ENCODE results near the gene SGMS2. TPM values are rescaled to one million over a fixed set of nuclear protein-coding genes. Genes with fewer than 3 reads are reported as not detected.

Gene SGMS2
- total RNA-seq, 2 donors from 2014 or later = 27.5 to 39.6 TPM

DNA sequence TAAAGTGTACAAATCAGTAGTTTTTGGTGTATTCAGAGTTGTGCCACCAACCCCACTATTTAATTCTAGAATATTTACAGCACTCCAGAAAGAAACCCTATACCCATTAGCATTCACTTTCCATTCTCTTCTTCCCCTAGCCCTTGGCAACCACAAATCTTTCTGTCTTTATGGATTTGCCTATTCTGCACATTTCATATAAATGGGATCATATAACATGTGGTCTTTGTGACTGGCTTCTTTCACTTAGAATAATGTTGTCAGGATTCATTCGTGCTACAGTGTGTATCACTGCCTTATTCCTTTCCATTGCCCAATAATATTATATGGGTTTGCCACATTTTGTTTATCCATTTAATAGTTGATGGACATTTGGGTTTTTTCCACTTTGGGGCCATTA is 32.2 kb downstream of the SGMS2 start:
- no peak for ATAC-seq
- intact Hi-C loops (cut with DNase I) = no loop called here
- DNase-seq = no peak

DNA sequence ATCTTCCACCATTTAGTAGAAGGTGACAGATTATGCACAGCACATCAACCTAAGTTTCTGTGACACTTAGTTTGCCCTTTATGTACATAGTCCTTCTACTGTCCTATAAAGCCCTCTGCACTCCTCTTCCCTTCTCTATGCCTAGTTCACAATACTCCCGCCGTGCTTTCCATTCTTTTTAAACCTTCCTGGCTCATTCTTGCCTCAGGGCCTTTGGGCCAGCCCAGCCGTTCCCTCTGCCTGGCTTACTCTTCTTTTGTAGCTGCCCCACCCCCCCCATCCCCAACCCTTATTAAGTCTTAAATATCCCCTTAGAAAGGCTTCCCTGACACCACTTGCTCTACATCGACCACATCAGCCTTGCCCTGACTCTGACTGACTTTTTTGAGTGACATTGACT is 33.0 kb downstream of the SGMS2 start:
- no peak for DNase-seq
- intact Hi-C loops (cut with DNase I) = no loop called here

DNA sequence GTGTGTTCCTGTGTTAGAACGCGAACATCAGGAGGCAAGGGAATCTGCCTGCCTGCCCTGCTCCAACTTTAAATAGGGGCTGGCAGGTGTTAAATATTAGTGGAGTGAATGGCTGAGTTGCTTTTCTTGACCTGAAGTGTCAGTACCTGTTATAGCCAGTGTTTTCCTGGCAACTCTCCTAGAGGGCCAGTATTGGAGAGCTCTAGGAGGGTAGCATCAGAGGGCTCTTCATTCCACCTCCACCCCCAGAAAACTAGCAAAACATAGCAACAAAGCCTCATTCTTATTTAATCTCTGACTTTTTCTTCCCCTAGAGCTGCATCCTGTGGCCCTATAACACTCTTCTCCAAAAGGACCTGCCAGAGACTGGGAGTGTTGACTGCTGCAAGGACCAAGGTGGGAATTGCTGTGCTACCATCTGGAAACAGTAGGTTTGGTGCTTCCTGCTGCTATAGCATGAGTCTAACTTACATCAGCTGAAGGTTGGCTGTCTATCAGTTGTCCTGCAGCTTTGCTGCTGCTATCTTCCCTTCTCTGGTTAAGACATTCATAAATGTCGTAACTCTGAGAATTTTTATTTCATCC is 33.5 kb downstream of the SGMS2 start:
- intact Hi-C loops (cut with DNase I) = no loop called here
- no peak for ATAC-seq
- no peak for DNase-seq

More for the DNA sequence above, 33.0 kb downstream of the SGMS2 start:
- ATAC-seq = no peak

DNA sequence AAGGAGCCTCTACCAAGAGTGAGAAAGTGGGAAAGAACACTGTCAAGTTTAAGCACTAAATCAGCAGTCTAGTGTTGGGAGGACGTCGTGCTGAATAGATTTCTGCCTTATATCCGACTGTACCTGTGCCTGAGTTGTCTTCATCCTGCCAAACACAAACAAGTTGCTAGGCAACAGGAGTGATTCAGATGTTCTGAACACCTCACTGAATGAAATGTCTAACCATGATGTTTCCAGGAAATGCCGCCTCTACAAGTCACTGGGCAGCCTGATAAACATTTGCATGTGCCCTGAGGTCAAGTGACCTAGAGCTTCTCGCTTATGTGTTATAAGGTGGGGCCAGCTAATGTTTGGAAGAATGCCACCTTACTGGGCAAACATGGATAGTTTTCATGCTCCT is 37.9 kb downstream of the SGMS2 start:
- peak; percentile 44 for DNase-seq
- intact Hi-C loops (cut with DNase I) = no loop called here
- peak; percentile 36 to 91 for ATAC-seq

DNA sequence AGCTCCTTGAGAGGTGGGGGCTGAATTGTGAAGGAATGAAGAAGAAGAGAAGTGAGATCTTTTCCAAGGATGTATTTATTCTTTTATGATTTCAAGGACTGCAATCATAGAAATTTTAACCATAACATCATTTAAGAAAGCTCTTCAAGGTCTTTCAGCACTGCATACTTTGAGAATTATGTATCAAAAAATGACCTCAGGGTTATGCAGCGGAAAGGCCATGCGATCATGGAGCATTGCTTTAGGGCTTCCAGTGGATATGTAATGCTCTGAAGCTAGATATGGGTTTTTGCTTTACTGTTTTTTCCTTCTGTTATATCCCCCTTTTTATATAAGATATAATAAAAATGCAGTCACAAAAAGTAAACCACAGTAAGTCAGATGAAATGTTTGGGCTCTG is 38.7 kb downstream of the SGMS2 start:
- intact Hi-C loops (cut with DNase I) = no loop called here
- ATAC-seq (peak in 1 of 2 donors; percentile 9), DNase-seq (no peak)

DNA sequence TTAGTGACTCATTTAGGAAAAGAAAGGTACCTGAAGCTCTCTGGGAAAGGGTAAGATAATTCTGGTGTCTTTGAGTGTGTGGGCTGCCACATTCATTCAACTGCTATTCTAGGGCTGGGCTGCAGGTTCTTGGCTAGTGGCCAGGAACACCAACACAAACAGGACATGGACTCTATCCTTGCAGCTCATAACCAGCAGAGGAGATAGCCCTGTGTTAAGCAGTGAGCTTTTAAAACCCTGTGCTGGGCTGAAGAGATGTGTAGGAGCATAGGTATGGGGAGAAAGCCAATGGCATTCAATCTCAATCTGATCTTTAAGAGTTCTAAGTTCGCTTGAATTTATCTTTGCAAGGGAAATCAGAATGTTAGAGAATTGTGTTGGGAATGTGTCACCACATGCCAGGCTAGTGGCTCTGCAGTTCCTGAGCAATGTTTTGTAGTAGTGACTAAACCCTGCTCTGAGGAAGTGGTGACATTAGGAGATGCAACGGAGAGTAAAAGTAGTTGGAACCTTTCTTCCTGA is 39.2 kb downstream of the SGMS2 start:
- intact Hi-C loops (cut with DNase I) = no loop called here
- peak; percentile 81 to 84 for ATAC-seq
- peak; percentile 70 for DNase-seq

DNA sequence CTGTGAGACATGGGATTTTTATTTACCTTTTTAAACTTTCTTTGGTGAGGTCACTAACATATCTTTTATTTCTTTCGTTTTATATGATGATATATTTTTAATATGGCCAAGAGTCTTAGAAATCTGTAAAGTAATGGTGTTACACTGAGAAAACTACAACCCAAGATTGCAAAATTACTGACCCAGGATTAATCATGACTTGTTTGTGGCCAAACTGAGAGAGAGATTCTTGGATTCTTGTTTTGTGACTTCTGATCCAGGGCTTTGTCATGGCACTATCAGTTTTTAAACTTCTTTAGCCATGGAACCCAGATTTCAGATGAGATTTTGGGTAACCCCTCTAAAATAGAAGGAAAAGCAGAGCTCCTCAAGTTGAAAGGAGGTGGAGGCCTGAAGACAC is 42.0 kb downstream of the SGMS2 start:
- intact Hi-C loops (cut with DNase I) = no loop called here
- ATAC-seq (no peak), DNase-seq (no peak)

DNA sequence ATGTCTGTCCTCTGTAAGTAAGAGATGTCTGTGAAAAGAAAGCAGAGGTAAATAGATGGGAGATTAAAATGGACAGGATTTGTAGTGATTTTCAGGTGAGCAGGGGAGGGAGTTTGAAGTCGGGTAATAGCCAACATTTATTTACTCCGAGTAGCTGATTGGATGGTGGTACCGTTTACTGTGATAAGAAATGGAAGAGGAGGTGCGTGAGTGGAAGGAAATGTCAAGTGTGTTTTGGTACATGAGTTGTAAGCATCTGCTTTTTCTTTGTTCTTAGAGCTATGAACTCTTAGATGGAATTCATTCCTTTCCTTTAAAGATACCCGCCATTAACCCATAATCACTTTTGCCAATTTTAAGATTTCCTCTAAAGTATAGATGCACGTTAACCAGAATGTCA is 45.5 kb downstream of the SGMS2 start:
- ATAC-seq (peak in 1 of 2 donors; percentile 21), DNase-seq (no peak)
- intact Hi-C loops (cut with DNase I) = no loop called here

DNA sequence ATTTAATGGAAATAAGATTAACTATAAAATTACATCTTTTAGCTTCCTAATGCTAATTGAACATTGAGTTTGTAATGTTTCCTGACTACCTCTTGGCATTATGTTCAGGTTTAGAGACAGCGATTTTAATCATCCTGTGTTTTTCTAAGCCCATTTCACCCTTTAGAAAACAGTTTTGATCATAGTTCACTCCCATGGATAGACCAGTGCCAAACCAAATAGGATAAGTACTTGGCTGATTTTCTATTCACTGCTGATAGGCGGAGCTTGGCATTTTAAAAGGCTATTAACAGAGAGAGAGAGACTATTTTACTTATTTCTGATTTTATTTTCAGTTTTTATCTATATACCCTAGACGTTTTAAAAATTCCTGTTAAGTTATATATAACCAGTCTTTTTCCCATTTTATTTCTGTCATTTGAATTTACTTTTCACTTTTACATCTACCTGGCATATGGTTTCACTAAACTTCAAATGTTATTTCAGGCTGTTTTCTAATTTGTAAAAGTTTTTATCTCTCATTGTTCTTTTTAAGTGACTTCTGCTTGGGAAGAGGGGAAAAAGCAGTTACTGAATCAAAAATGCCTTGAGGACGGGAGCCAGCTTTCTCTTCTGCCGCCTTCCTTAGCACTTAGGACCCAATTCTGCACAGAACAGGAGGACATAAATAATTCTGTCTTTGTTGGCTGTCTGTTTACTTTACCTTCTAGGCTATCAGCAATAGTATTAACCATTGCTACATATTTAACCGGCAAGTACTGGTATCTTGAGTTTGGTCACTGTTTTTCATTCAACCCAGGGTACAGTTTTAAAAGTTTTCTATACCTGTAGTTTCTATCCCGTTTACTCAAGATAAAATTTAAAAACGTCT is 46.4 kb downstream of the SGMS2 start:
- intact Hi-C loops (cut with DNase I) = no loop called here
- peak in 1 of 2 donors; percentile 89 for ATAC-seq
- no peak for DNase-seq

DNA sequence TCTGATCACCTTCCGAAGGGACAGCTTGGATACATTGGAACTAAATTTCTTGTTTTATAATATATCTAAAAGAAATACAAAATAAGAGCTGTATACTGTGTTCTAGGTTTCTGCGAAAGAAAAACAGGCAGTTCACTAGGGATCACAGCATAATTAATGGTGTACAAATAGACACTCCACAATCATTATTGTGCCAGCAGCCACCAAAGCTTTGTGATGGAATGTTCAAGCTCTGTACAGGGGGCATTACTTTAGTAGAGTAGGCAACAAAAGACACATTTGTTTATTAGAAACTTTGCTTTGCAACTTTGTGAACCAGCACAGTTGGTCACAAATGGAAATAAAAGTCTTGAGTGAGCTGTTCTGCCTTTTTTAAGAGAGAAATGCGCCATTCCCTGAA is 49.3 kb downstream of the SGMS2 start:
- intact Hi-C loops (cut with DNase I) = no loop called here
- DNase-seq = no peak
- no peak for ATAC-seq

DNA sequence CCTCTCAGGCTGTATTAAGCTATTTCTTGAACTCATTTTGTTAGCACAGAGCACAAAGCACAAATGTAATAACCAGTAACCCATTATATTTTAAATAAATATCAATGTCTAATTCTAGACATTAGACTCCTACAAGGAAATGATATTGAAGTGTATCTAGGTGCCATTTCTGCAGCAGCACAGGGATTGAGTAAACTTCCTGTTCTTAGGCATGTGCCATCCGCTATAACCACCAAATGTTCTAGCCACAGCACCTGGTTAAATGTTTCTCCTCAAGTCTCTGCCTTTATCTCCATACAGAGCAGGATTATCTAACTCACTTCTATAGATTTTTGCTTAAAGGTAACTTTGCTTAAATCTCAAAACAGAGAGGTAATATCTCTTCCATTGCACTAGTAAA is 51.4 kb downstream of the SGMS2 start:
- intact Hi-C loops (cut with DNase I) = no loop called here
- DNase-seq = no peak
- no peak for ATAC-seq

DNA sequence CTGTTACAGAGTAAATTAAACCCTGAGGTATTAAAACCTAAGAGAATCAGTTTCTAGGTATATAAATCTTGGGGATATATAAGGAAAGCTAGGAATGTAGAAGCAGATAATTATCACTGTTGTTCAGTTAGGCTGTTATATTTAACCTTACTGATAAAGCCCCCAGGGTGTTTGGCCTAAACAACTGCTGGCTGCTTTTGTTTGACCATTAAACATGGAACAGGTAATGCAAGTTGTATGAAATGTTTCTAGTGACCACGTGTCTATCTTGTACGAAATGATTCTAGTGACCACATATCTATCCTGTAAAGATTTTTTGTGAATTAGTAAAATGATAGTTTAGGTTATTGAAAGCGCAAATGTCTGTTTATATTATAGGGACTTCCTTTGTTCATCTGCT is 52.6 kb downstream of the SGMS2 start:
- ATAC-seq = no peak
- no peak for DNase-seq
- intact Hi-C loops (cut with DNase I) = no loop called here

DNA sequence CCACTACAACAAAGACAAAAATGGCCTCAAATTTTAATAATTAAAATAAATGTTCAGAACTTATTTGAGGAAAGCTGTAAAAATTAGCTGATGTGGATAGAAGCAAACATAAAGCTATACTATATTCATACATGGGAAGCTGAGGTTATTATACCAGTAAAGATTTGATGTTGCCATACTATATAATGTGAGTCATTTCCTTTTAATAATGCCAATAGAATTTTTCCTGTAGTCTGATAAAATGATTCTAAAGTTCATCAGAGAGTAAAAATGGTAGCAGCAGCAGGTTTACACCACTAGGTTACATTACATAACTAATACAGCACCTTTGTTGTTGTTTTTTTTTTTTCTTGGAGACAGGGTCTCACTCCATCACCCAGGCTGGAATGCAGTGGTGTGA is 61.1 kb downstream of the SGMS2 start:
- no peak for ATAC-seq
- intact Hi-C loops (cut with DNase I) = no loop called here
- DNase-seq = no peak

DNA sequence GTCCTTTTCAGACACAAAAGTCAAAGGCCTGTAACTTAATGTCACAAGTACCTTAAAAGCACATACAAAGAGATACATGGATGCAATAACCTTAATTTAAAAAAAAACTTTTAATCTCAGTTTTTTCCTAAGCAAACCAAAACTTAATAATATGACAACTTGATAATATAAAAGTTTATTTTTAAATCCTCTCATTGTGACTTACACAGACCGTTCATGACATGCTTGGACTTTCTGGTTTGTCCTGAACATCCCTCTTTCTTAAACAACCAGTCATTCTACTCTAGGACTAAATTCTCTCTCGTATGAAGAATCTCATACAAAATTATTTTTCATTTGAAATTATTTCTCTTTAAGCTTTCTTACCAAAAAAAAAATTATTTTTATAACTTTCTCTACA is 63.5 kb downstream of the SGMS2 start:
- no peak for ATAC-seq
- intact Hi-C loops (cut with DNase I) = no loop called here
- DNase-seq = no peak

DNA sequence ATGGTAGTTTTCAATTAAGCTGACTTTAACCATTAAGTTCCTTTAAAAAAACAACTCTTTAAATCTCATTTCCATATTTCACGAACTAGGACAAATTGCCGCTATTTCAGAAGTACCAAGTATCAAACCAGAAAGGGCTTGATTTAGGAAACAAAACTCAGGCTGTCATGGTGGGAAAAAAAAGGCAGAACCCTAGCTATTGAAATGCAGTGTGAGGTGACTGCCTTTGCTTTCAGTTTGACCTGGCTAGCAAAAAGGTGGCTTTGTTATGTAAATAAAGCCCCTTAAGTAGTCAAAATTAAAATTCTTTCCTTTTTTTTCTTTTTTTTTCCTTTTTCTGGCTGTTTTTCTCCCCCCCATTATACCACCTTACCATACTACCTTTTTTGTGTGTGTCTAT is 66.0 kb downstream of the SGMS2 start:
- intact Hi-C loops (cut with DNase I) = loop anchor here in 1 of 2 donors (10.0 kb wide), 1 partner anchor 66 kb away; the partner anchor contains the start of gene SGMS2
- no peak for ATAC-seq
- no peak for DNase-seq

DNA sequence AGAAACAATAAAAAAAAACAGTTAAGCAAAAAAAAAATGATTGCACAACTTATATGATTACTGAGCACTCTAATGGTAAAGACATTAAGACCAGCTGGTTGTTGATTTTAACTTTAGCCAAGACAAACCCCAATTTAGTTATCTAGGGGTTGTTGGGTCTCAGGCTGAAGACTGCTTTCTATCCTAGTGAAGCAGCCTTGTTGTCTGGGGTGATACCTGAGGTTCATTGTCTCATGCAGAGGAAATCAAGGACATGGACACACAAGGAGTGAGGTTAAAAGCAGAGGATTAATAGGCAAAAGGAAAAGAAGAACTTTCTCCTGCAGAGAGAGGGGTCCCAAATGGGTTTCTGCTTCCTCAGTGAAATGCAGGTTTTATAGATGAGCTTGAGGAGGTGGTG is 66.6 kb downstream of the SGMS2 start:
- DNase-seq = no peak
- ATAC-seq = no peak
- intact Hi-C loops (cut with DNase I) = loop anchor here in 1 of 2 donors (10.0 kb wide), 1 partner anchor 66 kb away; the partner anchor contains the start of gene SGMS2

DNA sequence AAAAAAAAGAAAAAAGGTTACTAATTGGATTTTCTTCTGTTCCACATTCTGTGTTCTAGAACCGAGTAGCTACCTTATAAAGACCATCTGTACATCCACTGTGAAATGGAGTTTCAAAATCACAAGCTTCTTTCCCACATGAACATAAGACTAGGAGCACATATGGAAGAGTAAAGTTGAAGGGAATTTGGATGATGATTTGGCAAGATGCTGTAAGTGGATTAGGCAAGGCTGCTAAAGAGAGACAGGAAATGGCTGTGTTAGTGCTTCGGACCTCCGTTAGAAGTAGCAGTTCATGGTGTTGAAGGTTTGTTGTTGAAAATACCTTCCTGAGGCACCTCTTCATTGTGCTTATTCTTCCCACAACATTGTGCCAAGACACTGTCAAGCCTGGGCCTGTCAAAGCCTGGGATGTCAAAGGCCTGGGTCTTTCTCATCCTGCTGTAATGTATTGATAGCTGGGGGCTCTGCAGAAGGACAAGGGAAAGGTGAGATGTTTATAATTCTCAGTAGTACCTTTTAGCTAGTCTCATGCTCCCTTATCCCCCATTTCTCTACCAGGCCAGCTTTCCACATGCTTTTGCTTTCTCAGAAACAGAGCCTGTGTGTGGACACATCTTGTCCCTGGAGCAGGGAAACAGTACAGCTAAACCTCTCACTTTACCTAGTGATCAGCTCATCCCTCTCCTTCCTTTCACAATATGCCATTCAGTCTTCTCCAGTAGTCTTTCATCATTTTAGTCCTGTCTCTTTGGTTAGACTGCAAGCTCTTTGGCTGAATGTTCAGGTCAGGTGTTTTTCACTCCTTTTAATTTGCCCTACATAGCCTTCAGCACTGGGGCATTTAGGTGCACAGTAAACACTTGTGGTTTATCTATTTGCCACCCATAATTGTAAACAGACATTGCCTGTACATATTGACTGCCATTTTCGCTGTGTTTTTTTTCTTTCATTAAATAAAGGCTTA is 68.7 kb downstream of the SGMS2 start:
- DNase-seq (no peak), ATAC-seq (no peak)
- intact Hi-C loops (cut with DNase I) = loop anchor here in 1 of 2 donors (10.0 kb wide), 1 partner anchor 69 kb away; the partner anchor contains the start of gene SGMS2

DNA sequence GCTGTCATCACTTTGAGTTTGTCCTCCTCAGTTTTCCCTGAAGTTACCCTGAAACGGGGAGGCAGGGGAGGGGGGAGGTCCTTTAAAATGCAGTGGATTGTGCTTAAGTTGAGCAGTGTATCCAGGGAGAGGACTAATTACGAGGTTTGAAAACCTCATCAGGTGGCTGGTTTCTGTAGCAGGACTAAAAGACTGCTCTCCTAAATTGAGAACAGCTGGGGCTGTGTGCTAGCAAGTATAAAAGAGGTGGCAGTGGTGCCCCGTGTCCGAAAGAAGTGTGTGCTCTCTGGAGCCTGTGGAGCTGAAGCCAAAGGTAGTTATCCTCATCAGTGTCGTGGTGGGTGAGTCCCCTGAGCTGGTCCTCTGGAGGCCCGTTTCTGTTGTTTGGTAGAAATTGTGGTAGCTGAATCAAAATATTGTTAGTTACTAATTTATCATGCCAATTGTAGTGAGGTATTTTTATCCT is 69.4 kb downstream of the SGMS2 start:
- no peak for ATAC-seq
- intact Hi-C loops (cut with DNase I) = loop anchor here in 1 of 2 donors (10.0 kb wide), 1 partner anchor 69 kb away; the partner anchor contains the start of gene SGMS2
- no peak for DNase-seq

DNA sequence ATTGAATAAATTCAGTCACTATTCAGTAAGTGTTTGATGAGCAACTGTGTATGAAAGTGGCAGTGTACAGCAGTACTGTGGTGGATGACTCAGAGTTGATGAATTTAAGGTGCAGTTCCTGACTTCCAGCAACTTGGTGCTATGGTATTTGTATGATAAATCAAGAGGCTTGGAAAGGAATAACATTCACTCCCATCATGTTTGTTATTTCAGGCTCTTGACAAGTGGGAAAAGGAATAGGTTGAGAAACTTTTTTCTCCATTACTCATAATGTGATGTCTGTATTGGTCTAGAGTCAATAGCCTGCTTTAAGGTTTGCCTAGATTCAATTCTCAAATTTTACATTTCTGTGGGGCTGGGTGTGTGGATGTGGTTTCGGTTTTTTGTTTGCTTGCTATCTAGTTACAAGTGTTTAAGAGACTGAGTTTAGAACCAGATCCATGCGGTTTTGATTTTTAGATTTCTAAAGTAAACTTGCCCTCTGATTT is 71.5 kb downstream of the SGMS2 start:
- peak; percentile 68 to 96 for ATAC-seq
- intact Hi-C loops (cut with DNase I) = loop anchor here (5.0 to 10.0 kb wide), 2 partner anchors 69 to 71 kb away; partner anchors contain the start of gene SGMS2 (in 1 of the 2)
- DNase-seq = no peak

Measured in left cardiac atrium (tissue), 4 donors.